ENCODE measurements around the gene GABPB2. TPM values are rescaled to one million over a fixed set of nuclear protein-coding genes. Genes with fewer than 3 reads are reported as not detected.
A peak's percentile ranks its signal among the peaks of the same experiment; 100 is the strongest.

GABPB2 gene
- total RNA-seq, 1 donor from 2014 or later, result 3.6 TPM

DNA sequence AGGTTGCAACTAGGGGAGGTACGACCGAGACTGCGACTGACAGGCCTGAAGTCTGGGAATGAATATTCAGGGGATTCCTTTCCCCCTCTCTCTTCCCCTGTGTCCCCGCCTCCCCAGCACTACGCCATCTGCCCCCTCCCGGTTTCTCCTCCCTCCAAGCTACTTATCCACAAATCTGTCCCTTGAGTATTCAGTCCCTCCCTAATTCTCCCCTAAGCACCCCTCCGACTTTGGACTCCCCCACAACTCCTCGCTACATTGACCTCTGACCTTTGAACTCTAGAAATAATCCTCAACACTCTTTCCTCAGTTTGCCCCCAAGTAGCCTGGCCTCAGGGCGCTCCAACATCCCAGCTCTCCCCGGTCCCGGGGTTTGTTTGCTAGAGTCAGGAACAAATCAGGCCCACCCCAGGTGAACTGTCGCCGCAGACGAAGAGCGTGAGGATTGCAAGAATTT, 94.7 kb downstream of the GABPB2 start:
- H3K36me3 ChIP-seq (ENCODE audit: insufficient read depth, low read length), result peaks cover 6% of the 10 kb centered on the region
- TF ChIP-seq, protein P1, sequence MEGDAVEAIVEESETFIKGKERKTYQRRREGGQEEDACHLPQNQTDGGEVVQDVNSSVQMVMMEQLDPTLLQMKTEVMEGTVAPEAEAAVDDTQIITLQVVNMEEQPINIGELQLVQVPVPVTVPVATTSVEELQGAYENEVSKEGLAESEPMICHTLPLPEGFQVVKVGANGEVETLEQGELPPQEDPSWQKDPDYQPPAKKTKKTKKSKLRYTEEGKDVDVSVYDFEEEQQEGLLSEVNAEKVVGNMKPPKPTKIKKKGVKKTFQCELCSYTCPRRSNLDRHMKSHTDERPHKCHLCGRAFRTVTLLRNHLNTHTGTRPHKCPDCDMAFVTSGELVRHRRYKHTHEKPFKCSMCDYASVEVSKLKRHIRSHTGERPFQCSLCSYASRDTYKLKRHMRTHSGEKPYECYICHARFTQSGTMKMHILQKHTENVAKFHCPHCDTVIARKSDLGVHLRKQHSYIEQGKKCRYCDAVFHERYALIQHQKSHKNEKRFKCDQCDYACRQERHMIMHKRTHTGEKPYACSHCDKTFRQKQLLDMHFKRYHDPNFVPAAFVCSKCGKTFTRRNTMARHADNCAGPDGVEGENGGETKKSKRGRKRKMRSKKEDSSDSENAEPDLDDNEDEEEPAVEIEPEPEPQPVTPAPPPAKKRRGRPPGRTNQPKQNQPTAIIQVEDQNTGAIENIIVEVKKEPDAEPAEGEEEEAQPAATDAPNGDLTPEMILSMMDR (IDR thresholded peaks at IDR 0.05; ENCODE audit: insufficient read depth, low read depth, low read length), result no peak
- TF ChIP-seq EZH2 (IDR thresholded peaks at IDR 0.05; ENCODE audit: insufficient read depth, low read length), result no peak
- peak overlapping the region; percentile 91 for H3K27ac ChIP-seq (ENCODE audit: low read depth, low read length)
- H3K4me3 ChIP-seq (ENCODE audit: insufficient read depth, low read depth, low read length), result peak overlapping the region; percentile 99
- H3K9me3 ChIP-seq (ENCODE audit: insufficient read depth, low read depth, low read length), result no peaks in the 10 kb centered on the region
- peak overlapping the region; percentile 96 for H3K4me3 Mint-ChIP-seq (ENCODE audit: unreplicated experiment)
- peaks cover 6% of the 10 kb centered on the region for H4K20me1 ChIP-seq (ENCODE audit: insufficient read depth, low read length)
- peak overlapping the region; percentile 98 for H3K9ac ChIP-seq (ENCODE audit: low read length)
- H3K4me1 Mint-ChIP-seq (ENCODE audit: low read depth, unreplicated experiment), result peaks cover 11% of the 10 kb centered on the region
- no peaks in the 10 kb centered on the region for H3K27me3 ChIP-seq (ENCODE audit: insufficient read depth, low read length)
- no peaks in the 10 kb centered on the region for H3K9me3 Mint-ChIP-seq (ENCODE audit: unreplicated experiment)
- peaks cover 19% of the 10 kb centered on the region for H3K36me3 Mint-ChIP-seq (ENCODE audit: low read depth, unreplicated experiment)
- peak overlapping the region; percentile 88 for H2AFZ ChIP-seq (ENCODE audit: low read depth, low read length)
- peak overlapping the region; percentile 94 for H3K27ac Mint-ChIP-seq (ENCODE audit: unreplicated experiment)
- H3K4me1 ChIP-seq (ENCODE audit: insufficient read depth, low read length), result peaks cover 15% of the 10 kb centered on the region
- peak overlapping the region; percentile 95 for H3K4me2 ChIP-seq (ENCODE audit: low read length)
- FAIRE-seq, result no peak
- DNase-seq (ENCODE audit: low read depth), result peak; percentile 46
- H3K27me3 Mint-ChIP-seq (ENCODE audit: low read depth, unreplicated experiment), result no peaks in the 10 kb centered on the region
- peaks cover 41% of the 10 kb centered on the region for H3K79me2 ChIP-seq (ENCODE audit: insufficient read depth, low read length)

DNA sequence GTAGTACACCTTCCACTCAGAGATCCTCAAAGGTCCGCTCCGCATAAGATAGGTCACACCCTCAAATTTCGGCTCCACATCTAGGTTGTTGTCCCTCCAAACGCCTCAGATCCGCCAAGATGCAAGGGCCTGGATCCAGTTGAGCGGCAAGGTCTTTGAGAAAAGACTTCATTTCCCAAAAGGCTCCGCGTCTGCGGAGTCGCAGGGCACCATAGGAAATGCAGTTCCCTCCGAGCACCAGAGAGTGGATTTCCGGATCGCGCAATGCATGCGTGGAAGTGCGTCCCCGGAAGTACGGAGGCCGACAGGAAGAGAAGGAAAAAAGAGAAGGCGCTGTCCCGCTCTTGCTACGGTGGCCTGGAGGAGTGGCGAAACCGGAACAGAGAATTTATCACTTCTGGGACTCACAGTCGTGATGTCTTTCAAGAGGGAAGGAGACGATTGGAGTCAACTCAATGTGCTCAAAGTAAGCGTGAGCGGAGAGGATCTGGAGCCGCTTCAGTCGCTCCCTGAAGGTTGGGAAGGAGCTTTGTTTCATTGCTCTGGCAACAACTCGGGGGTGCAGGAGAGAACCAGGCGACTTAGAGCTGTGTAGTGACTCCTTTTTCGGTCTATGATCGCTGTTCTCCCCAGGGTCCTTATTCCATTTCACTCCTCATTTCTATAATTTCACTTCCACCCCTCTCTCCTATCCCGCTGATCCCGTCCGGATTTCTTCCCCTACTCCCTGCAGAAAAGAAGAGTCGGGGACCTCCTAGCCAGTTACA, 95.4 kb downstream of the GABPB2 start, which contains the start of the genes LYSMD1 and SCNM1:
LYSMD1 (minus strand) TSS at position 165 of the 767 bp plus-strand sequence. CDS start 644 bp downstream, outside the sequence.
SCNM1 (plus strand) TSS at position 407 of the 767 bp plus-strand sequence; CDS start at position 416, 9 bp downstream.
- peaks cover 6% of the 10 kb centered on the region for H4K20me1 ChIP-seq (ENCODE audit: insufficient read depth, low read length)
- H3K4me3 ChIP-seq (ENCODE audit: insufficient read depth, low read depth, low read length), result peak within 1 kb of the TSS; percentile 99
- H3K4me1 Mint-ChIP-seq (ENCODE audit: low read depth, unreplicated experiment), result peaks cover 11% of the 10 kb centered on the region
- H3K4me1 ChIP-seq (ENCODE audit: insufficient read depth, low read length), result peaks cover 15% of the 10 kb centered on the region
- H3K27ac ChIP-seq (ENCODE audit: low read depth, low read length), result peak within 1 kb of the TSS; percentile 91
- H3K4me2 ChIP-seq (ENCODE audit: low read length), result peak within 1 kb of the TSS; percentile 95
- peaks cover 19% of the 10 kb centered on the region for H3K36me3 Mint-ChIP-seq (ENCODE audit: low read depth, unreplicated experiment)
- H3K27ac Mint-ChIP-seq (ENCODE audit: unreplicated experiment), result peak within 1 kb of the TSS; percentile 94
- H3K9ac ChIP-seq (ENCODE audit: low read length), result peak within 1 kb of the TSS; percentile 98
- TF ChIP-seq, protein P1 (IDR thresholded peaks at IDR 0.05; ENCODE audit: insufficient read depth, low read depth, low read length), result no peak
- TF ChIP-seq EZH2 (IDR thresholded peaks at IDR 0.05; ENCODE audit: insufficient read depth, low read length), result no peak
- peak; percentile 99 for DNase-seq (ENCODE audit: low read depth)
- H3K27me3 Mint-ChIP-seq (ENCODE audit: low read depth, unreplicated experiment), result no peaks in the 10 kb centered on the region
- H3K27me3 ChIP-seq (ENCODE audit: insufficient read depth, low read length), result no peaks in the 10 kb centered on the region
- H3K9me3 Mint-ChIP-seq (ENCODE audit: unreplicated experiment), result no peaks in the 10 kb centered on the region
- peaks cover 41% of the 10 kb centered on the region for H3K79me2 ChIP-seq (ENCODE audit: insufficient read depth, low read length)
- H2AFZ ChIP-seq (ENCODE audit: low read depth, low read length), result peak within 1 kb of the TSS; percentile 88
- peak; percentile 97 for FAIRE-seq
- H3K36me3 ChIP-seq (ENCODE audit: insufficient read depth, low read length), result peaks cover 3% of the 10 kb centered on the region
- H3K9me3 ChIP-seq (ENCODE audit: insufficient read depth, low read depth, low read length), result no peaks in the 10 kb centered on the region
- peak within 1 kb of the TSS; percentile 96 for H3K4me3 Mint-ChIP-seq (ENCODE audit: unreplicated experiment)

Data from astrocyte (in vitro differentiated cells and primary cell).